GM19463 (cell line): ENCODE data around the gene ARID1B.
"Not testable (repeated sequence)": the region's sequence is repeated elsewhere in the genome, so short reads cannot be mapped to it uniquely, and the experiment has no call there.

Experiments
- ATAC-seq: cut with Tn5 transposase; IDR thresholded peaks from one replicate; pipeline ENCODE4 v1.9.1; 2021; ENCODE audit warnings: mild to moderate bottlenecking, moderate library complexity; ENCODE audit not compliant: unreplicated experiment

ARID1B gene

DNA sequence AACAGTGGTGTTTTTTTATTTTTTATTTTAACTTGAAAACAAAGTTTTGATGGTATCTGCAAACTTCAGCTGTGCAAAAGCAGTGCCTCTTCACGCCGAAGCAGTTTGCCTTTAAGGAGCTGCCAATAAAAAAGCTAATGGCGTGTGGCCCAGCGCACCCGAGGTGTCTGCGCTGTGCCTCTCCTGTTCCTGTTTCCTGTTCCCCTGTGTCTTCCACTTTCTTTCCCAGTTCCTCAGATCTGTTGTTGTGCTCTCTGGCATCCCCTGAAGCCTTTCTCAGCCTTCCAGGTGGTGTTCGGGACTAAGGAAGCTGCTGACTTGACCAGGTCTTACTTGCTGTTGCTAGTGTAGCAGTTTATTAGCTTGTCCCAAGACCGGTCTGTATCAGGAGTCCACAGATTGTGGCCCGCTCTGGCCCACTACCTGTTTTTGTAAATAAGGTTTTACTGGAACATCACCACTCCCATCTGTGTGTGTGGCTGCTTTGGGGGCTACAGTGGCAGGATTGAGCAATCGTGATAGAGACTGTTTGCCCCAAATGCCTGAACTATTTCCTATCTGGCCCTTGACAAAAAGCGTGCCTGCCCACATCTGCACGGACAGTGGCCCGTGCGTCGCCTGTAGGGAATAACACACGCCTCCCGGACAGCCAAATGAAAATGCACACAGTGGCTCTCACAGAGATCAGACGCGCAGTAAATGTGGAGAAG lies 367.8 kb downstream of the ARID1B start:
- no peak for ATAC-seq

GRCh38 chr6:157145656-157146285 lies 368.6 kb downstream of the ARID1B start:
- ATAC-seq = no peak

DNA sequence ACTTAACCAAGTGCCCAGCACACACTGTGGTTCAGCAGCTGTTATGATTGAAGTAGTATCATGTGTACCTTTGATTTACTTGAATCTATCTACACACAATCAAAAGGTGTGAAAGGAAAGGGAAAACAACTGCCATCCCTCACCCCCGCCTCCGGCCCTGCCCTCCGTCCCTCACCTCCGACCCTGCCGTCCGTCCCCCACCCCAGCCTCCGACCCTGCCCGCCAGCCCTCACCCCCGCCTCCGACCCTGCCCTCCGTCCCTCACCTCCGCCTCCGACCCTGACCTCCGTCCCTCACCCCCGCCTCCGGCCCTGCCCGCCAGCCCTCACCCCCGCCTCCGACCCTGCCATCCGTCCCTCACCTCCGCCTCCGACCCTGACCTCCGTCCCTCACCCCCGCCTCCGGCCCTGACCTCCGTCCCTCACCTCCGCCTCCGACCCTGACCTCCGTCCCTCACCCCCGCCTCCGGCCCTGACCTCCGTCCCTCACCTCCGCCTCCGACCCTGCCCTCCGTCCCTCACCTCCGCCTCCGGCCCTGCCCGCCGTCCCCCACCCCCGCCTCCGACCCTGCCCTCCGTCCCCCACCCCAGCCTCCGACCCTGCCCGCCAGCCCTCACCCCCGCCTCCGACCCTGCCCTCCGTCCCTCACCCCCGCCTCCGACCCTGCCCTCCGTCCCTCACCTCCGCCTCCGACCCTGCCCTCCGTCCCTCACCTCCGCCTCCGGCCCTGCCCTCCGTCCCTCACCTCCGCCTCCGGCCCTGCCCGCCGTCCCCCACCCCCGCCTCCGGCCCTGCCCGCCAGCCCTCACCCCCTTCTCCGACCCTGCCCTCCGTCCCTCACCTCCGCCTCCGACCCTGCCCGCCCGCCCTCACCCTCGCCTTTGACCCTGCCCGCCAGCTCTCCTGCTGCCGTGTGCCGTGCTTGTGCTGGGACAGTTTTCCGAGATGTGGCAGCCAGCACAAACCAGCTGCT lies 370.2 kb downstream of the ARID1B start:
- not testable (repeated sequence) for ATAC-seq

DNA sequence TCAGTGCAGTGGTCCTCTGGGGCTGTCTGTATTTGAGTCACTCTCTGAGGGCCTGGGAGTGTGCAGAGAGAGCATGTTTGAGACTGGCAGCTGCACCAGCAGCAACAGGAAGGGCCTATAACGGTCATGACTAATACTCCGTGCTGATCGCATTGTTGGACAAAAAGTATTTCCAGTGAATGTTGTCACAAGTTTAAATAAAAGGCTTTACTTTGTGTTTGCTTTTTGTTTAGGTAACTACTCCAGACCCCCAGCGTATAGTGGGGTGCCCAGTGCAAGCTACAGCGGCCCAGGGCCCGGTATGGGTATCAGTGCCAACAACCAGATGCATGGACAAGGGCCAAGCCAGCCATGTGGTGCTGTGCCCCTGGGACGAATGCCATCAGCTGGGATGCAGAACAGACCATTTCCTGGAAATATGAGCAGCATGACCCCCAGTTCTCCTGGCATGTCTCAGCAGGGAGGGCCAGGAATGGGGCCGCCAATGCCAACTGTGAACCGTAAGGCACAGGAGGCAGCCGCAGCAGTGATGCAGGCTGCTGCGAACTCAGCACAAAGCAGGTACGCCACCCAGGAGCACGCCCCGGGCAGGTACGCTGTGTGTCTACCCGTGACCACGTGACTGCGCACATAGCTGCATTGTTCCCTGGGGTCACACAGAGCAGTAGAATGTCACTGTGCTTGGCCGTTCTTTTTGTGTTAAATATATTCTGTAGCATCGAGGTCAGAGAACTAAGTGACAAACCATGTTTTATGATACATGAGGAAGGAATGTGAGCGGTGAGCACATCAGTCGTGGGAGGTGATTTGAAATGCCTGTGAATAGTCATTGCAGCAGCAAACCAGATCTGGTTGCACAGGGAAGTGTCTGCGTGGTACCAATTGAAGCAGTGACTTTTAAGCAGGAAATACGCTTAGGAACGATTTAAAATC lies 371.5 kb downstream of the ARID1B start:
- ATAC-seq = no peak

DNA sequence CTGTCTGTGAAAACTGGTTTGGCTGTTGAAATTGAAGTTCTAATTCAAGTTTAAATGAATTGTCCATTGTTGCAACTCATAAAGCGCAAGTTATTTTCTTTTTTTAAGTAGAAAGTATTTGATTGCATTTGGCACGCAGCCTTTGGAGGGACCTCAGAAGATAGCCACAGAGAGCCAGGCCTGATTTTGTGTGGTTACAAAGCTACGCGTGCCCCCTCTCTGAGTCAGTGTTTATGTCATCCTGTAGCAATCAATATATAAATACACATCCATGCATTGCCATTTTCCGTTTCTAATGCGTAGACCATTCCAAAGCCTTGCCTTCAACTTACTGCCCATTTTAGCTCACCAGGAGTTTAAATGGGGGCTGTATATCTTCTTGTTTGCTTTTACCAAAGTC lies 372.9 kb downstream of the ARID1B start:
- no peak for ATAC-seq

DNA sequence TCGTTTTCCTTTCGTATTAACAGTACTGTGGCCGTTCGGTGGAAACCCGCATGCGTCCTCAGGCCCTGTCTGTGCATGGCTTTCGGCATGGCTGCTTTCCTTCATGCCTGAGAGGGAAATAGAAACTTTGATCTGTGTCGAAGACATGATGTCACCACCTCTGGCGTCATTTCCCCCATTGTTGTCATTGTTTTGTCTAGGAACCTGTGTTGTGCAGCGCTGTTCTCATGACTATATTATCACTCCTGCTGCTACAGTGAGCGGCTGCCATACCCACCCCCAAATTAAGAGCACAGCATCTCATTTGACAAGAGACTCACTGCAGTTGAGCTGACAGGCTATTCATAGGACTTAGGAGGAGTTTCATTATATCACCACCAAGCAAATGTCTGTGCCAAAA lies 373.9 kb downstream of the ARID1B start:
- ATAC-seq = no peak

DNA sequence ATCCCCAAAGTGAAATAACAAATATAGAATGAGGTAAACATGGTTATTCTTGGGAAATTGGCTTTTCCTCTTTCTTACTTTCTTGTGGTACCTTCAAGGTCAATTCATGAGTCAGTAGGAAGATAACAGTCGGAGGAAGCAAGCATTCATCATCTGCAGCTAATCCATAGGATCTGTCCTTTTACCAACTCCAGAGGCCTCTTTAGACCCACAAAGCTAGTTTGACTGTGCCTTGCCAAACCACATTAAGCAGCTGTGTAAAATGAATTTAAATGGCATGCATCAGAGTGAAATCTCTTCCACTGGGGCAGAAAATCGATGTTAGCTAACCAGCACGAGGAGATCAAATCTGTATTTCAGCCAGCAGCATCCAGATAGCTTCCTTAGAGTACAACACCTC lies 374.8 kb downstream of the ARID1B start:
- ATAC-seq = no peak

DNA sequence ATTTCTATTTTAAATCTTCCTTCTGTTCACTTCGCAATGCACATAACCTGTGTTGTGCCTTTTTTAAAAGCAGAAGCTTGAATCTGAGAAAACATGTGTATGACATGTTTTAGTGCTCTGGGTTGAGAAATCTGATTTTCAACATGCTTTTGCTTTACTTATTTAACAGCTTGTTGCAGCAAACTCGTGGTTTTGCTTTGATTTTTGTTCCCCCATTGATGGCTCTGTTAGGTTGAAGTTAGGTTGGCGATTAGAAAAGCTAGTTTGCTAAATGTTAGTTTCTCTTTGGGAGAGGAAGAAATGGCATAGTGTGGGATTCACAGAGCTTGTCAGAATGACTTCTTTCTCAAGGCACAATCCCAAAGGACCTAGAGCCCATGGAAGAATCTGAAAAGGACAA lies 375.4 kb downstream of the ARID1B start:
- ATAC-seq = no peak

DNA sequence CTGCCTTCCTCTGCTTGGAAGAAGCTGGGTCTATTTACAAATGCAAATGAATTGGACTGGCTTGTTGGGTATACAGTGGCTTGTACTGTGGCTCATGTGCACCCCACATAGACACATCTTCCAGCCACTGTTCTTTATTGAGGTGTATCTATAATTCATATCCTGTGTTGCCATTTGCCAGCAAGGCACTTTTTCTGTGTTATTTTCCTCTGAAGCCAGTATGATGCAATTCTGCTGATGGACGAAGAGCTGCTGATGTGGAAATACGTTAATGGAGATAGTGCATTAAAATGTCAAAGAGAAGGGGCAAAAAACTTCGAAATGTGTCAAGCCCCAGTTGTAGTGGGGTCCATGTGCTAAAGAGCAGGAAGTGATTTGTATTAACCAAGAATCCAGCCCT lies 378.6 kb downstream of the ARID1B start:
- ATAC-seq = no peak

- no peak for ATAC-seq
These were observed 380.1 kb downstream of the ARID1B start for GRCh38 chr6:157157258-157157657.

DNA sequence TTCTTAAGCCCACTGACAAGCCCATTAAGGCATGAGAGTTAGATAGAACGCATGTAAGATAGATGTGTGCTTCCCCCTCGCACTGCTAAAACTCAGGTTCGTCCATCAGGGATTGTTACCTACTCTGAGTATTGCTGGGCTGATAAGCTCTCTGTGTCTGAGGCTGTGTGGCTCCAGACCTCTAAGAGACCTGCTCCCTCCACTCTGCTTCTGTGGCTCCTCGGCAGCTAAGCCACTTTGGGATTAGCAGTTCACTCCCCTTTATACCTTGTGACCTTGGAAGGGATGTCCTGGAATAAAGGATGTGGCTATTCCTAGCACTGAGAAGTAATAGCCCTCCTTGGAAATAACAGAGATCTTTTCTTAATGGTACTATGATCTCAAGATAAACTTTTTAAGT lies 381.3 kb downstream of the ARID1B start:
- ATAC-seq = no peak

DNA sequence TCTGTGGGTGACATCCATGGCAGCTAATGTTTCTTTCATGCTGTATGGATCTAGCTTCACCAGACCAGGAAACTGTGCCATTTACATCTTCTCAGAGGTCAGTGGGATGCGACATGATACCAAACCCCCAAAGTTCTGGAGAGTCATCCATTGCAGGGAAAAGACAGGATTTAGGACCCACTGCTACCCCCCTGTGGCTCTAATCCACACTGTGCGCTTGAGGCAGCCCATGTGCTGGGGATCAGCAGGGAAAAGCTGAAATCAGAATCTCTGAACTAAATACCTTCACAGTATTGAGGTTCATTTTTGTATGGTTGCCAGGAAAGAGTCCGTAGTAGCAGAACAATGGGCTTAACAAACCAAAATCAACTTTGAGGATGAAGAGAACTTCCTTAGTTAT lies 381.7 kb downstream of the ARID1B start:
- ATAC-seq = no peak

DNA sequence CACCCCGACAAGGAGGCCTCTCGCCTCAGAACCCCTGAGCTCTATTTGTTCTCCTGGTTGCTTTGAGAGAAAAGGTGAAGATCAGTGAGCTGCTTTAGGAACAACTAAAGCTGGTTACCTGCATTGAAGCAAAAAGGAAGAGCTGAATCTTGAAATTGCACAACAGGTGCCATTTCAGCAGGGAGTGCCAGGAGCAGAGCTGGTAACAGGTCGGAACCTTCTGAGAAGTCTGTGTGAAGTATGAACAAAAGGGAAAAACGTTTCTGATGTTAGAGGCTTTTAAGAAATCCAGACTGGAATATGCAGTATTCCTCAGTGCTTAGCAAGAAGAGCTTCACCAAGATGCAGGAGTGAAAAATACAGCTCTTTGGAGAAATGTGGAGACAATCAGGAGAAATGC lies 382.2 kb downstream of the ARID1B start:
- ATAC-seq = no peak

DNA sequence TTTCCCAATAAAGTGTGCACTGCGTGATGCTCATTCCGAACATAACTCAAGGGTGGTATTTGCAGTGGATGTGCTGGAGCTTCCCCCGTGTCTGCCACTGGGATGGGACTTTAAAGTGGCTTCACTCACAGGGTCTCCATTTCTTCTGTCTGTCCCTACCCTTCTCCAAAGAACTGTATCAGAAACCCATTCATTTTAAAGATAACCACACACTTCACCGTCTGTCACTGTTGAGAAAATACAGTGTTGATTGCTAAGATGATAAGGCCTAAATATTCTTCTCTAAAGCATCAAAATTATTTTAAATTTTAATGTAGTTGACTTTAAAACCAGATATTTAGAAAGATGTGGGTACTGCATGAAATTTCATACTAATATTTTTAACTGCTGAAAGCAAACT lies 384.7 kb downstream of the ARID1B start:
- no peak for ATAC-seq

GRCh38 chr6:157162766-157163433 lies 385.7 kb downstream of the ARID1B start:
- ATAC-seq = no peak

DNA sequence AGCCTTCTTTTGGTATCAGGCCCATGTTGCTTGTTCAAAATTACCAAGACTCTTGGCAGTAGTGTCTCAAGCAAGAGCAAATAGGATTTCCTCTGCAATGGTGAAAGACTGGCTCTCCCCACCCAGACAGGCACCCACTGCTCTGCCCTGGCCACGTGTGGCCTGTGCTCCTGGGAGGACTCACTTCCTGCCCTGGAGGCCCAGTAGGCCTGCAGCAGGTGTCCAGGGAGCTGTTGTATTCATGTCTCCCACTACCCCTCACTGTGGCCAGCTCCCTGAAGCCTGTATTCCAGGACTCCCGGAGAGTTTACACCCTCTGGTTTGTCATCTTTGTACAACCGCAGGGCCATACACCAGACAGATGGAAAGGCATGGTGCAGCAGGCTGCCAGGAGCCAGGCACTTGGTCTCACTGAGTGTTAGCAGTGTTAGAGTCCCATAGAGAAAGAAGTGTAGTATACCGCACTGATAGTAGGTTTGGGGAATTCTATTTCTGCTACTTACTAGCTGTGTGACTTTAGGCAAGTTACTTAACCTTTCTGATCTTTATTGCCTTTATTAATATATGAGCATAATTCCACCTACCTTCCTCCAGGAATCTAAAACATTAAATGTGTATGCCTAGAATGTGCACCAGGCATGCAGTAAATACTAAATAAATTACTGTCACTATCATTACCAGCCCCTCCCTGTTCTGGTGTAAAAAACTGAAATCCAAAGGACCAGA lies 386.4 kb downstream of the ARID1B start:
- no peak for ATAC-seq

- ATAC-seq = no peak
These were observed 387.8 kb downstream of the ARID1B start for GRCh38 chr6:157164972-157165371.

DNA sequence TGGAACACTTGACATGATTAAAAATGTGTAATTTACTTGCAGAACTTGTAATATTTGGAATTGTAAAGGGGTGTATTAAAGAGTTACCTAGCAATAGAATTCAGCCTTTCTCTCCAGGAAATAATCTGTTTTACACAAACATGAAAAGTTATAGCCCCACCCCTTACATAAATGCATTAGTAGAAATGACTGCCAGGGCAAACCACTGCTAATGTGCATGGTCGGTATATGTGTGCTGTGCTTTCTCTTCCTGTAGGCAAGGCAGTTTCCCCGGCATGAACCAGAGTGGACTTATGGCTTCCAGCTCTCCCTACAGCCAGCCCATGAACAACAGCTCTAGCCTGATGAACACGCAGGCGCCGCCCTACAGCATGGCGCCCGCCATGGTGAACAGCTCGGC lies 389.6 kb downstream of the ARID1B start:
- ATAC-seq = no peak

DNA sequence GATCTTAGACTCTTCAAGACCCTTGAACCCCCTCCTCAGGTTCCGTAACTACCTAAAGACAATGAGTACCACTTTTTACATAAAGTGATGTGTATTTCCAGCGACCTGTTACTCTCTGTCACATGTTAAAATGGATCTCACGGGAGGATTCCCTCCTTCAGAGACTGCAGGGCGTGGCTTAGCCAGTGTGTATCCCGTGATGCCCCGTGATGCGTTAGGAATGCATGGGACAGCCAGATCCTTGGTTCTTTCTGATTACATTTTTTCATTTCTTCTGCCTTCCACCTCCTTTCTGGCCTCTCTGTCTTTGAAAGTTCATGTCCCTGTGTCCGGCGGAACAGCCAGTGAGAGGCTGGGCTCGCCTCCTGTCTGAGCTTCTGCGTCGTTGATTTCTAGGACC lies 390.7 kb downstream of the ARID1B start:
- ATAC-seq = no peak
